ENCODE data around the gene TOX3.

The TOX3 gene

GRCh38 chr16:52441886-52442285, 105.1 kb downstream of the TOX3 start:
- no peak for FAIRE-seq

- FAIRE-seq = no peak
Observed at GRCh38 chr16:52440248-52440647, 106.7 kb downstream of the TOX3 start.

- no peak for FAIRE-seq
Observed at GRCh38 chr16:52439750-52440149, 107.2 kb downstream of the TOX3 start.

GRCh38 chr16:52439171-52439701, 107.7 kb downstream of the TOX3 start:
- FAIRE-seq = no peak

GRCh38 chr16:52437277-52437670, 109.7 kb downstream of the TOX3 start:
- no peak for FAIRE-seq

- FAIRE-seq = peak; percentile 72
Observed at GRCh38 chr16:52436339-52437276, 110.3 kb downstream of the TOX3 start.

- no peak for FAIRE-seq
Observed at GRCh38 chr16:52434224-52434623, 112.7 kb downstream of the TOX3 start.

GRCh38 chr16:52433643-52434042, 113.3 kb downstream of the TOX3 start:
- no peak for FAIRE-seq

GRCh38 chr16:52424591-52424990, 122.4 kb downstream of the TOX3 start:
- no peak for FAIRE-seq

GRCh38 chr16:52422307-52422706, 124.6 kb downstream of the TOX3 start:
- FAIRE-seq = no peak

GRCh38 chr16:52418201-52418600, 128.7 kb downstream of the TOX3 start:
- FAIRE-seq = no peak

GRCh38 chr16:52416888-52417287, 130.1 kb downstream of the TOX3 start:
- no peak for FAIRE-seq

GRCh38 chr16:52411011-52411410, 135.9 kb downstream of the TOX3 start:
- FAIRE-seq = no peak

GRCh38 chr16:52408191-52408845, 138.6 kb downstream of the TOX3 start:
- FAIRE-seq = no peak

GRCh38 chr16:52407778-52408177, 139.2 kb downstream of the TOX3 start:
- no peak for FAIRE-seq

- no peak for FAIRE-seq
Observed at GRCh38 chr16:52405441-52405840, 141.5 kb downstream of the TOX3 start.

GRCh38 chr16:52404546-52404945, 142.4 kb downstream of the TOX3 start:
- no peak for FAIRE-seq

GRCh38 chr16:52399116-52399515, 147.8 kb downstream of the TOX3 start:
- FAIRE-seq = no peak

- FAIRE-seq = no peak
Observed at GRCh38 chr16:52398491-52398960, 148.4 kb downstream of the TOX3 start.

GRCh38 chr16:52398021-52398420, 148.9 kb downstream of the TOX3 start:
- FAIRE-seq = no peak

- FAIRE-seq = no peak
Observed at GRCh38 chr16:52393448-52393847, 153.5 kb downstream of the TOX3 start.

- no peak for FAIRE-seq
Observed at GRCh38 chr16:52389045-52389444, 157.9 kb downstream of the TOX3 start.

Data from islet of Langerhans (tissue), 1 donor.